Activated gamma-delta T cell (primary cell): ENCODE data around the gene ITK.
"Not testable (repeated sequence)": the region's sequence is repeated elsewhere in the genome, so short reads cannot be mapped to it uniquely, and the experiment has no call there.

Source experiments
- DNase-seq: peaks from one replicate; lab custom pipeline; 2025; lab: John Stamatoyannopoulos, UW

The ITK gene

GRCh38 chr5:157167214-157167621, 13.4 kb upstream of the ITK start:
- no peak for DNase-seq

GRCh38 chr5:157168286-157168685, 12.4 kb upstream of the ITK start:
- DNase-seq, result no peak

GRCh38 chr5:157172403-157172802, 8.2 kb upstream of the ITK start:
- peak; percentile 42 for DNase-seq

- DNase-seq, result no peak
These were observed 5.5 kb upstream of the ITK start for GRCh38 chr5:157175071-157175612.

GRCh38 chr5:157177953-157178352, 2.7 kb upstream of the ITK start:
- no peak for DNase-seq

GRCh38 chr5:157178966-157179365, 1.7 kb upstream of the ITK start:
- DNase-seq, result no peak

- no peak for DNase-seq
These were observed 1.6 kb downstream of the ITK start for GRCh38 chr5:157182143-157182757.

- DNase-seq, result no peak
These were observed 3.6 kb downstream of the ITK start for GRCh38 chr5:157184117-157184670.

GRCh38 chr5:157185122-157185521, 4.5 kb downstream of the ITK start:
- DNase-seq, result not testable (repeated sequence)

- DNase-seq, result no peak
These were observed 5.8 kb downstream of the ITK start for GRCh38 chr5:157186309-157187045.

- no peak for DNase-seq
These were observed 6.6 kb downstream of the ITK start for GRCh38 chr5:157187046-157187754.

- DNase-seq, result no peak
These were observed 7.6 kb downstream of the ITK start for GRCh38 chr5:157188270-157188669.

- no peak for DNase-seq
These were observed 8.6 kb downstream of the ITK start for GRCh38 chr5:157189223-157189622.

- DNase-seq, result no peak
These were observed 13.2 kb downstream of the ITK start for GRCh38 chr5:157193699-157194424.

GRCh38 chr5:157196045-157196444, 15.4 kb downstream of the ITK start:
- DNase-seq, result no peak

- no peak for DNase-seq
These were observed 16.4 kb downstream of the ITK start for GRCh38 chr5:157197086-157197485.

- no peak for DNase-seq
These were observed 17.8 kb downstream of the ITK start for GRCh38 chr5:157198277-157198986.

- DNase-seq, result no peak
These were observed 21.2 kb downstream of the ITK start for GRCh38 chr5:157201857-157202256.

- DNase-seq, result no peak
These were observed 22.8 kb downstream of the ITK start for GRCh38 chr5:157203417-157203816.

- DNase-seq, result no peak
These were observed 24.1 kb downstream of the ITK start for GRCh38 chr5:157204765-157205164.

GRCh38 chr5:157205708-157206107, 25.1 kb downstream of the ITK start:
- DNase-seq, result no peak
